ENCODE data around the gene ARHGAP31.
"Not testable (repeated sequence)": the region's sequence is repeated elsewhere in the genome, so short reads cannot be mapped to it uniquely, and the experiment has no call there.

DNA sequence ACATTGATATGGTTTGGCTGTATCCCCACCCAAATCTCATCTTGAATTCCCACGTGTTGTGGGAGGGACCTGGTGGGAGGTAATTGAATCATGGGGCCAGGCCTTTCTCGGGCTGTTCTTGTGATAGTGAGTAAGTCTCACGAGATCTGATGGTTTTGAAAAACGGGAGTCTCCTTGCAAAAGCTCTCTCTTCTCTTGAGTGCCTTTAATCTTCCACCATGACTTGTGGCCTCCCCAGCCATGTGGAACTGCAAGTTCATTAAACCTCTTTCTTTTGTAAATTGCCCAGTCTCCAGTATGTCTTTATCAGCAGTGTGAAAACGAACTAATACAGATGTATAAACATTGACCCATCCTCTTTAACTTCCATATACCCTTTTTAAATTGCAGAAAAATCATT lies 26.6 kb downstream of the ARHGAP31 start:
- TF ChIP-seq EZH2 (IDR thresholded peaks at IDR 0.05; ENCODE audit: low read depth) = not testable (repeated sequence)
- TF ChIP-seq, protein P1, sequence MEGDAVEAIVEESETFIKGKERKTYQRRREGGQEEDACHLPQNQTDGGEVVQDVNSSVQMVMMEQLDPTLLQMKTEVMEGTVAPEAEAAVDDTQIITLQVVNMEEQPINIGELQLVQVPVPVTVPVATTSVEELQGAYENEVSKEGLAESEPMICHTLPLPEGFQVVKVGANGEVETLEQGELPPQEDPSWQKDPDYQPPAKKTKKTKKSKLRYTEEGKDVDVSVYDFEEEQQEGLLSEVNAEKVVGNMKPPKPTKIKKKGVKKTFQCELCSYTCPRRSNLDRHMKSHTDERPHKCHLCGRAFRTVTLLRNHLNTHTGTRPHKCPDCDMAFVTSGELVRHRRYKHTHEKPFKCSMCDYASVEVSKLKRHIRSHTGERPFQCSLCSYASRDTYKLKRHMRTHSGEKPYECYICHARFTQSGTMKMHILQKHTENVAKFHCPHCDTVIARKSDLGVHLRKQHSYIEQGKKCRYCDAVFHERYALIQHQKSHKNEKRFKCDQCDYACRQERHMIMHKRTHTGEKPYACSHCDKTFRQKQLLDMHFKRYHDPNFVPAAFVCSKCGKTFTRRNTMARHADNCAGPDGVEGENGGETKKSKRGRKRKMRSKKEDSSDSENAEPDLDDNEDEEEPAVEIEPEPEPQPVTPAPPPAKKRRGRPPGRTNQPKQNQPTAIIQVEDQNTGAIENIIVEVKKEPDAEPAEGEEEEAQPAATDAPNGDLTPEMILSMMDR (conservative IDR thresholded peaks at IDR 0.05) = not testable (repeated sequence)
